SKM-1 (cell line): ENCODE results near the gene STYXL2.

ENCODE experiments used
- DNase-seq: peaks from one replicate; lab custom pipeline; 2025; ENCODE audit not compliant: unreplicated experiment; lab: John Stamatoyannopoulos, UW

Gene STYXL2

DNA sequence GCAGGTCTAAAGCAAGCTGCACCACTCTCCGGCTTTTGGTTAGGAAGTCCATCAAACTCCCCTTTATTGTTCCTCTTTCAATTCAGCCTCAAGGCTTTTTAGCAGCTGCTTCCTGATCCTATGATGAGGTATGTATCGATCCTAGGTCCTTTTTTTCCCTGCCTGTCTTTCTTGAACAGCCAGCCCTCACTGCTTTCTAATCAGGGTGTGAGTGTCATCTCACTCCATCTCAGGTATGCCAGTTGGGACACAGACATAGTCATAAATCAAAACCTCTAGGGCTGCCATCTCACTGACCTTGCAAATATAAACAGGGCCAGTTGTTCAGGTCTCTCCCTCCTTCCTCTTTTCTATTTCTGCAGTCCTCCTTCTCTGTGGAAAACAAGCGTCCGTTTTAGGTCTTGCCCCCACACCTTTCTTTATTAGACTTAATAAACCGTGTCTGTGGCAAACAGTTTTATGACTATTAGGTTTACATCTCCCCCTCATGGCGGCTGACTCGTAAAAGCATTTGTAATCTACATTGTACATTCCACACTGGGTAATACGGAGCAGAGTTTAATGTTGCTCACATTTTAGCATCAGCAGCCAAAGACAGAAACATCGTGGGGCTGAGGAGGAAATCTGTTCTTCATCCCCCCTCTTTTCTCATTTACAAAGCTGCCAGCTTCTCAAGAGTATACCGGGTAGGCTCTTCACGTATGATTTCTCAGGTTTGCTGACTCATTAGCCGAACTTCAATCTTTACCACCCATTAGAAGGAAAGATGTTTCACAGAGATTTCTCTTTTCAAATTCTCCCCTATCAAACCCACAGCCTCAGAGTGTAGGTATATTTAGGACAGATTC, 11.6 kb downstream of the STYXL2 start:
- DNase-seq, result peak; percentile 51

DNA sequence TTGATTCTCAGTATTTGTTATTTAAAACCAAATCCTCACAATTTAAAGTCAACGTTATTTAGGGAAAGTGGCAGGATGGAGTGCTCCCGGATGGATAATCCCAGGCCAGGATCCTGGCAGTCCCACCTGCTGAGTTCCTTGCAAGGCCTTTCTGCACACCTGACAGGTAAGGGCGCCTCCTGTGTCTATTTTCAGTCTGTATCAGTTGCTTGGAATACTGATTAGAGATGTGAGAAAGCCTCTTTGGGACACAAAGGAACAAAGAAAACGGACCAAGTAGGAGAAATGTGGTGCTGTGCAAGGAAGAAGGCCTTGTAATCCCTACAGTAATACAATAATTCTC, 12.2 kb downstream of the STYXL2 start:
- no peak for DNase-seq

DNA sequence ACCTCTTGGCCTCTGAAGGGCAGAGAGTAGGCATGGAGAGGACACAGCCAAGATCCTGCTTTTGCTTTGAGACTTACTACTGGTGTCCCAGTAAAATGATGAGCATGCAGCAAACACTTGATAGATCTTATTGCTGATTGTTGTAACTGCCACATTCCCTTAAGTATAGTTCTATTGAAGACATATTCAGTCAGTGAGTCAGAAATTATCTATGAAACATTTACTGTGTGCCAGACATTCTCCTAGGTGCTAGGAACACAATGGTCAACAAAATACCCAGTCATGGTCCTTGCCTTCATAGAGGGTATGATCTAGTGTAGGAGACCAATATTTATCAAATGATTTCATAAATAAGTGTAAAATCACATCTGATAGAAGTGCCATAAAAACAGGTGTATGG, 13.6 kb downstream of the STYXL2 start:
- DNase-seq, result no peak

DNA sequence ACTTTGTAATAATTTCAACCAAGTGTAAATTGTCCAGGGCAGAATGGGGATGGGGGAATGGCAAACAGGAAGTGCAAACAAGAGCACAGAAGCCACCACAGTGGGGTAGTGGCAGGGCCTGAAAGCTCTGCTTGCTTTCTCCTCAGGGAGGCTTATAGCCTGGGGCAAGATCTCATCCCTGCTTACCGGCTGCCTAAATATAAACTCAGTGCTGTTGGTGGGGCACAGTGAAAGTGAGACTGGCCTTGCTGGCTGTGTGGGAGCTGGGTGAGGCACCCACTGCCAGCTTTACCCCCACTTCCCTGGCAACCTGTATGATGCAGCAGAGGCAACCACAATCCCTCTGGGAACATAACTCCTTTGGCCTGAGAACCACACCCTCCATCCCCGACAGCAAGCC, 15.2 kb downstream of the STYXL2 start:
- no peak for DNase-seq

DNA sequence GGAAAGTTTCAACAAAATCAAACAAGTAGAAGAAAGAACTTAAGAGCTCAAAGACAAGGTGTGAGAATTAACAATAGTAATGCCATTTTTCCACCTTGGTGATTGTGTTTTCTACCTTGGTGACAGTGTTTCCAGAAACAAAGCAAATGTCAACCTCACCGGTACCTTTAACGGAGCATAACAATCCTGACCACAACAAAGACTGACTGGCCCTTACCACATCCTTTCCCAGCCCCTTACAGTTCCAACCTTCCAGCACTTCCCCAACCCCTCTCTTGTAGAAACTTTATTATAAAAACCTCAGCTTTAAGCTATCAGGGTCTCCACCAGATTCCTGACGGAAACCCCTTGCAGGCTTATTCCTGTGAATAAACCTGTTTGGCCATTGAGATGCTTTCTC, 16.7 kb downstream of the STYXL2 start:
- no peak for DNase-seq

DNA sequence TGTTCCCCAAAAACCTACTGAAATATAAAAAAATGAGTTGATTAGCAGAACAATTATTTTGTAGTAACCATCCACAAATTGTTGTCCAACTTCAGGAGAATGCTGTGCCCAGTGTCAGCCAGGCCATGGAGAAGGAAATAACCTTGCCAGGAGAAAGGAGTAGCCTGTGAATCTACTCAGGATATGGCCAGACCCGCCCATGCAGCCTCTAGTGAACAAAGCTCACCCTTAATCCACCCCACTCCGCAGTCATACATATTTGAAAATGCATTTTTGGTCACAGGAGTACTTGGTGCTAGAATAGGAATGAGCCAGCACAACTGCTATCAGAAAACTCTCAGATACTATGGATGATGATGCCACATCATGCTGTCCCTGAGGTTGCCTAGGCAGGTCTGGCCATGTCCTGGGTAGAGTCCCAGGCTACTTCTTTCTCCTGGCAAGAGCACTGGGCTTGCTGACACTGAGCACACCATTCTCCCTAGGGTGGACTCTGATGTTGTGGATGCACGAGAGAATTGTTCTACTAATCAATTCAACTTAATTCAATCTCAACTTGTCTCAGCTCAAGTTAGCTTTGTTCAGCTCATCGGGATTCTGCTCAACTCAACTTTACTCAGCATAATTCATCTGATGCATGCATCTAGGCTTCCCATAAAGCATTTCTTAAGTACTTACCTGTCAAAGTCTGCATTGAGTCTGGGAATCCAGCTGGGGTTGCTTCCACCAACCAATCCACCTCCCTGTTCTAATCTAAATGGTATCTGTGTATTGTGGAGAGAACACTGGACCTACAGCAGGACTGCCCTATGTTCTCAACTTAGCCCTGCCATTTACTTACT, 18.2 kb downstream of the STYXL2 start:
- DNase-seq, result no peak

DNA sequence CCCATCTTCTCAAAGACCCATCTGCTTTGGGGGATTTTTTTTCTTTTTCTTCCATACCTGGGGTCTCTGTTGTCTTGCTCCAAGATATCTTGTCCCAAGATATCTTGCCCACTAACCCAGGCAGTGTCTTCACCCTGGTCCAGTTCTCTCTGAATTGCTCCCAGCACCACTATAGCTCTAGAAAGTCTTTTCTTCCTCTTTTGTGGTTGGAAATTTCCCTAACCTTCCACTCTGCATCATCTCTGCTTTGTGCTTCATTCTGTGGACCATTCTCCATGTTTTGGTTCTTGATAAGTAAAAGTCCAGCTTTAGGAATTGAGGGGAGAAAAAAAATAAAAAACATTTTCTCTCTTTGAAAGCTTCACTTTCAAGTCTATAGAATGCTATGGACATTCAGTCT, 20.9 kb downstream of the STYXL2 start:
- peak; percentile 49 for DNase-seq

DNA sequence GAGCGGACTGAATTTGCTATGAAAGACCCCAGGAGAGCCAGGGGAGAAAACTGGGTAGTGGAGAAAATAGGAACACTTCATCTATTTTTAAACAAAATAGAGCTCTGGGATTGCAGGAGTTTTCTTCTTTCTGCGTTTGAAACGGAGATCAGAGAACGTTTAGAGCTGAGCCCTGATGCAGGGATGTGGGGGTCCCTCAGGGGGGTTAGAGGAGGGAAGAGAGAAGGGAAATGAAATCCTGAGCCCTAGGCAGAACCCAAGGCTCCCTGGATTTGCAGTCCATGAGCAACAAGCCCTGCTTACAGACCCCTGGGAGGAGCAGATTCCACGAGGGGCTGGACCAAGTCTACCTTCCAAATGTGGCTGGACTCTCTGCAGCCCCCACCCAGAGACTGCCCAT, 21.8 kb downstream of the STYXL2 start:
- no peak for DNase-seq

DNA sequence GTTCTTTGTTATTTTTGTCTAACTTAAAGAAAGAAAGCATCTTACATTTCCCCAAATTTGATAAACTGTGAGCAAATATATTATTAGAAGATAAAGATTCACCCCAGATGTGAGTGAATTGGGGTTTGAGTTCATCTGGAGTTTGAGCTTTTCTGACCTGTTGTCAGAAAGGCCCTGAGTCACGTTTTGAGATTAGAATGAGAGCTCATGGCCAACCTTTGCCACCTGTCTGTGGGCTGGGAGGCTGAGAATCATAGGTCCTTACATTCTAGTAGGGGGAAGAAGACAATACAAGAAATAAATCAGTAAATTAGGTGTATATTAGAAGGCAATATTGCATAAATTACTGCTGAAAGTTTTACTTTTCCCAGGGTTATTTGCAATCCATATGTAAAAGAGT, 22.3 kb downstream of the STYXL2 start:
- DNase-seq, result no peak

DNA sequence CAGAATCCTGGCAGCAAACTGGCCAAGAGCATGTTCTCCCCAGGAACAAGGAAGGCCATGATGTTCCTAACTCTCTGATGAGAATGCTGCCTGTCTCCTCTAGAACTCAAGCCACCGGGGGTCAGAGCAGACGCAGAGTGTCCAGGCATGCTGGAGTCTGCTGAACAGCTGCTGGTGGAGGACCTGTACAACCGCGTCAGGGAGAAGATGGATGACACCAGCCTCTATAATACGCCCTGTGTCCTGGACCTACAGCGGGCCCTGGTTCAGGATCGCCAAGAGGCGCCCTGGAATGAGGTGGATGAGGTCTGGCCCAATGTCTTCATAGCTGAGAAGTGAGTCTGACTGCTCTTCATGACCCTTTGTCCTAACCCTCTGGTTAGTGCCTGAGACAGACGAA, 23.4 kb downstream of the STYXL2 start:
- DNase-seq, result no peak

DNA sequence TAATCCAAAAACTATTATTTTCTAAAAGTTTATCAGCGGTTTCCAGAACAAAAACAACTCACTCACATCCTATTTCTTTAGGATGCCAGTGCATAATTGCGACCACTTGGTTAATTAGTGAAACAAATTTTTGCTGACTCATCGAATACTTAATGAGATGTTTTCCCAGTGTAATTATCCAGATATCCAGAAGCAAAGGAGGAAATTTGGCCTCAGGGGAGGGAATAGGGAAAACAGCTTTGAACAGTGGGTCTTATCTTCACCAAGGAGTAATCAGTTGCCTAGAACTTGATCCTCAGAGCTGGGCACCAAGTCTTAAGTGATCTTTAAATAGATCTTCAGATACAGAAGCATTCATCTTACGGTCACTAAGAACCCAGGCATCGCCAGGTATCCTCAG, 24.3 kb downstream of the STYXL2 start:
- no peak for DNase-seq

DNA sequence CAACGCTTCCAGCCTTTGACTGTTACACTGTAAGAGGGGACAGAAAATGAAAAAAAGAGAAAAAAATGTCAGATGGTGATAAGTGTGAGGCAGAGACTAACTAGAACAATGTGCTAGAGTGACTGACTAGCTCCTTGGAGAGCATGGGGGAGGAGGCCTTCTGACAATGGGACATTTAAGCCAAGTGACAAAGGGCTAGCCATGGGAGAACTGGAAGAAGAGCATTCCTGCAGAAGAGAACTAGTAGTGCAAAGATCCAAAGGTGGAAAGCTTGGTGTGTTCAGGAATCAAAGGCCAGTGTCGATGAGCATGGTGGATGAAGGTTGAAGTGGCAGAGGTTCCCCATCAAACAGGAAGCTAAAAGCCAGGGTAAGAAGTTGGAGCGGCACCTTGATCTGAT, 25.8 kb downstream of the STYXL2 start:
- DNase-seq, result no peak

DNA sequence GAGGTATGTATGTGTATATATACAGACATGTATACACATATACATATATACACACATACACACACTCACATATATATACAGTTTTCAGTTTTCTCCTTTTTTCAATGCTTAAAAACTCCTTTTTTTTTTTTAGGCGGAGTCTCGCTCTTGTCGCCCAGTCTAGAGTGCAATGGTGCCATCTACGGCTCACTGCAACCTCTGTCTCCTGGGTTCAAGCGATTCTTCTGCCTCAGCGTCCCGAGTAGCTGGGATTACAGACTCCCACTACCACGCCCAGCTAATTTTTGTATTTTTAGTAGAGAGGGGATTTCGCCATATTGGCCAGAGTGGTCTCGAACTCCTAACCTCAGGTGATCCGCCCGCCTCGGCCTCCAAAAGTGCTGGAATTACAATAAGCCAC, 27.0 kb downstream of the STYXL2 start:
- DNase-seq, result no peak

DNA sequence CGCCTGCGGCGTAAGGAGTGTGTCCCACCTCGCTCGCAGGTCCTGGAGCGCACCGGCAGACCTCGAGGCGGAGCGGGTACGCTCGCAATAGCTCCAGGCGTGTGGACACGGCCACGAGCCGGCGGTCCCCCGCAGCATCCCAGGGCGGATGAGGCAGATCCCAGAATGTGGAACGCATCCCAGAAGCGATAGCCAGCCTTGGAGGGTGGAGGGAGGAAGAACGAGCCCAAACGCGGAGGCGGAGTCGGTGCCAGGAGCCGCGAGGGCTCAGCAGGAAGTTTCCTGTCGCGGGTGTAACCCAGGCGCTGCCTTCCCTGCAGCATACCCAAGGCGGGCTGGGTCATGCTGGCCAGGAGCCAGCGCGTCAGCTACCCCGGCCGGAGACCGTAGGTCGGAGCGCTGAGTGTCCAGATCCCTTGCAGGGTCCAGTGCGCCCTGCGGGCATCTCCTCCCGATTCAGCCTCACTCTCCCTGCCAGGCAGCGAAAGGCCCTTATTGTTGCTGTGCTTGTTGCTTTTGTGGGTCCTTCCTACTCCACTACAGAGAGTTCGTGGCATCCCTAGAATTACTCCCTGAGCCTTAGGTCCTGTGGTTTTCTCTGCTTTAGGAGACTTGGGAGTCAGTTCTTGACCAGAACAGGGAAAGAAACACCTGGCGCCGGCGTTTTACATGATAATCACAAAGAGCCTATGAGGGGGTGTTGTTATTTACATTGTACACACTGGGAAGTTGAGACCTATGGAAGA, 27.7 kb downstream of the STYXL2 start:
- no peak for DNase-seq

DNA sequence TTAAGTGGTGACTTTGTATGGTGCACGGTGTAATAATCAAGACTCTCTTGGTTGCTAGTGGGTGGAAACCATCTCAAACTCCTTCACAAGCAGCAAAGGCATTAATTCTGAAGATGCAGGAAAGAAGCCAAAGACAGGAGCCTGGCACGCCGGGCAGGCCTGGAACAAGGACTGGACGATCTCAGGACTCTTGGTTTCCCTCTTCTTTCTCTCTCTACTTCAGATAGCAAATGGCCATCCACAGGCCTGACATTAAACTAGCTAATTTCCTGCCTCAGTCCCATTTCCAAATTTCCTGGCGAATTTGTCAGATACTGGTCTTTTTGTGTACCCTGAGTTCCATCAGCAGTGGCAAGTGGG, 28.2 kb downstream of the STYXL2 start:
- DNase-seq, result no peak

DNA sequence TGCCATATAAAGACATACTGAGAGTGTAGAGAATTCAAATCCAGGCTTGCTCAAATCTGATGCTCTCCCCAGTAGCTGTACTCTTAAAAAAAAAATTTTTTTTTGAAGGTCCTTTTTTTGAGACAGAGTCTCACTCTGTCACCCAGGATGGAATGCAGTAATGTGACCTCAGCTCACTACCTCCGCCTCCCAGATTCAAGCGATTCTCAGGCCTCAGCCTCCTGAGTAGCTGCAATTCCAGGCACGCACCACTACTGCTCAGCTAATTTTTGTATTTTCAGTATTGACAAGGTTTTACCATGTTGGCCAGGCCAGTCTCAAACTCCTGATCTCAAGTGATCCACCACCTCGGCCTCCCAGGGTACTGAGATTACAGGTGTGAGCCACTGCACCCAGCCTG, 28.7 kb downstream of the STYXL2 start:
- DNase-seq, result no peak

DNA sequence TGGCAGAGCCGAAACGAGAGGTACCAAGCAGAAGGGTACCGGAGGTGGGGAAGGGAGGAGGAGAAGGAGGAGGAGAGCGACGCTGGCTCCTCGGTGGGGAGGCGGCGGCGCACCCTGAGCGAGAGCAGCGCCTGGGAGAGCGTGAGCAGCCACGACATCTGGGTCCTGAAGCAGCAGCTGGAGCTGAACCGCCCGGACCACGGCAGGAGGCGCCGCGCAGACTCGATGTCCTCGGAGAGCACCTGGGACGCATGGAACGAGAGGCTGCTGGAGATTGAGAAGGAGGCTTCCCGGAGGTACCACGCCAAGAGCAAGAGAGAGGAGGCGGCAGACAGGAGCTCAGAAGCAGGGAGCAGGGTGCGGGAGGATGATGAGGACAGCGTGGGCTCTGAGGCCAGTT, 32.4 kb downstream of the STYXL2 start:
- DNase-seq, result no peak

DNA sequence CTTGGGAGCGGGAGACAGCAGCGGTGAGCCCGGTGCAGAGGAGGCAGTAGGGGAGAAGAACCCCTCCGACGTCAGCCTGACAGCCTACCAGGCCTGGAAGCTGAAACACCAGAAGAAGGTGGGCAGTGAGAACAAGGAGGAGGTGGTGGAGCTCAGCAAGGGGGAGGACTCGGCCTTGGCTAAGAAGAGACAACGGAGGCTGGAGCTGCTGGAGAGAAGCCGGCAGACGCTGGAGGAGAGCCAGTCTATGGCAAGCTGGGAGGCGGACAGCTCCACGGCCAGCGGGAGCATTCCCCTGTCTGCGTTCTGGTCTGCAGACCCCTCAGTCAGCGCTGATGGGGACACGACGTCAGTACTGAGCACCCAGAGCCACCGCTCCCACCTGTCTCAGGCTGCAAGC, 32.9 kb downstream of the STYXL2 start:
- no peak for DNase-seq

DNA sequence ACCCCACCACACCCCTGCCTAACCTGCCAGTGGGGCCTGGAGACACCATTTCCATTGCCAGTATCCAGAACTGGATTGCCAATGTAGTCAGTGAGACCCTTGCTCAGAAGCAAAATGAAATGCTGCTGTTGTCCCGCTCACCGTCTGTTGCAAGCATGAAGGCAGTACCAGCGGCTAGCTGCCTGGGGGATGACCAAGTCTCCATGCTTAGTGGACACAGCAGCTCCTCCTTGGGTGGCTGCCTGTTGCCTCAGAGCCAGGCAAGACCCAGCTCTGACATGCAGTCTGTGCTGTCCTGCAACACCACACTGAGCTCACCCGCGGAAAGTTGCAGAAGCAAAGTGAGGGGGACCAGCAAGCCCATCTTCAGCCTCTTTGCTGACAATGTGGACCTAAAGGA, 33.4 kb downstream of the STYXL2 start:
- no peak for DNase-seq

DNA sequence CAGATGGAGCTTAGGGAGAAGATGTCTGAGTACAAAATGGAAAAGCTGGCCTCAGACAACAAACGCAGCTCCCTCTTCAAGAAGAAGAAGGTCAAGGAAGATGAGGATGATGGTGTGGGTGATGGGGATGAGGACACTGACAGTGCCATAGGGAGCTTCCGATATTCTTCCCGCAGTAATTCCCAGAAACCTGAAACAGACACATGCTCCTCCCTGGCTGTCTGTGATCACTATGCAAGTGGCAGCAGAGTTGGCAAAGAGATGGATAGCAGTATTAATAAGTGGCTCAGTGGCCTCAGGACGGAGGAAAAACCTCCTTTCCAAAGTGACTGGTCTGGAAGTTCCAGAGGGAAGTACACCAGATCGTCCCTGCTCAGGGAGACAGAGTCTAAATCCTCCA, 33.8 kb downstream of the STYXL2 start:
- no peak for DNase-seq

DNA sequence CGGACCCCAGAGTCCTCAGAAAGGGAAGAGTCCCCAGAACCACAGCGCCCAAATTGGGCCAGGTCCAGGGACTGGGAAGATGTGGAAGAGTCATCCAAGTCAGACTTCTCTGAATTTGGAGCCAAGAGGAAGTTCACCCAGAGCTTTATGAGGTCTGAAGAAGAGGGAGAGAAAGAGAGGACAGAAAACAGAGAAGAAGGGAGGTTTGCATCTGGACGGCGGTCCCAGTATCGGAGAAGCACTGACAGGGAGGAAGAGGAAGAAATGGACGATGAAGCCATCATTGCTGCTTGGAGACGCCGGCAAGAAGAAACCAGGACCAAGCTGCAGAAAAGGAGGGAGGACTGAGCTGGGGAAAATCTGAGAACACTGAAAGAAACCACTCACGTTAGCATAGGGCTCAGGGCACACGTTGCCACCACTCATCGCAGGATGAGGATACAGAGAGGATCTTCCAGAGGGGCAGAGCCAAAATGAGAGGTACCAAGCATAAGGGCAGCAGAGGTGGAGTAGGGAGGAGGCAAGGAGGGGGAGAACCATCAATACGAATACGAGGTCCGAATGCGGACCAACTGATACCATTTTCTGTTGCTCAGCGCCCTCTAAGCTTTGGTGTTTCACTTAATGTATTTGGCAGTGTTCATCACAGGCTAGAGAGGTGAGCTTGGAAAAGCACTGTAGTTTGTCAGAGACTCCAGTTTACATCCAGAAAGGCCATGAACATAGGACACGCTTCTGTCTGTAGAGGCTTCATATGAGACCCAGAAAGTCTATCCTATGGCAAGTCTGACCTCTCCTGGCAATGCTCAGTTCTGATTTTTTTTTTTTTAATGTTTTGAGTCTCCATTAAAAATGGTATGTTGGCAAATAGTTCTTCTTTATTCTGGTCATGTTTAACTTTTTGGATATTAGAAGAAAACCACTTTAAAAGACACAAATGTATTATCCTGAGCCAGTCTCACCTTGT, 34.7 kb downstream of the STYXL2 start:
- no peak for DNase-seq
